GM18505 (cell line): Measurements from ENCODE around the gene U2AF2.

Source experiments
- ATAC-seq: cut with Tn5 transposase; IDR thresholded peaks from one replicate; pipeline ENCODE4 v1.9.1; 2021; ENCODE audit not compliant: unreplicated experiment
- POLR2A ChIP-seq: IDR thresholded peaks from 4 replicates; pipeline ENCODE4 v1.6.1; 2011; ENCODE audit warnings: borderline replicate concordance; ENCODE audit not compliant: insufficient read depth, insufficient read length; ENCODE audit errors: extremely low read depth

Gene U2AF2

GRCh38 chr19:55691561-55692481 lies 37.0 kb downstream of the U2AF2 start:
- no peak for ATAC-seq
- TF ChIP-seq POLR2A: no peak

GRCh38 chr19:55692681-55693081 lies 37.8 kb downstream of the U2AF2 start:
- no peak for TF ChIP-seq POLR2A
- ATAC-seq: no peak

- ATAC-seq: no peak
- no peak for TF ChIP-seq POLR2A
Observed at GRCh38 chr19:55693336-55693974, 38.6 kb downstream of the U2AF2 start.

GRCh38 chr19:55694241-55694655 lies 39.4 kb downstream of the U2AF2 start:
- TF ChIP-seq POLR2A: no peak
- no peak for ATAC-seq

GRCh38 chr19:55694656-55695491 lies 40.0 kb downstream of the U2AF2 start:
- no peak for ATAC-seq
- TF ChIP-seq POLR2A: no peak

DNA sequence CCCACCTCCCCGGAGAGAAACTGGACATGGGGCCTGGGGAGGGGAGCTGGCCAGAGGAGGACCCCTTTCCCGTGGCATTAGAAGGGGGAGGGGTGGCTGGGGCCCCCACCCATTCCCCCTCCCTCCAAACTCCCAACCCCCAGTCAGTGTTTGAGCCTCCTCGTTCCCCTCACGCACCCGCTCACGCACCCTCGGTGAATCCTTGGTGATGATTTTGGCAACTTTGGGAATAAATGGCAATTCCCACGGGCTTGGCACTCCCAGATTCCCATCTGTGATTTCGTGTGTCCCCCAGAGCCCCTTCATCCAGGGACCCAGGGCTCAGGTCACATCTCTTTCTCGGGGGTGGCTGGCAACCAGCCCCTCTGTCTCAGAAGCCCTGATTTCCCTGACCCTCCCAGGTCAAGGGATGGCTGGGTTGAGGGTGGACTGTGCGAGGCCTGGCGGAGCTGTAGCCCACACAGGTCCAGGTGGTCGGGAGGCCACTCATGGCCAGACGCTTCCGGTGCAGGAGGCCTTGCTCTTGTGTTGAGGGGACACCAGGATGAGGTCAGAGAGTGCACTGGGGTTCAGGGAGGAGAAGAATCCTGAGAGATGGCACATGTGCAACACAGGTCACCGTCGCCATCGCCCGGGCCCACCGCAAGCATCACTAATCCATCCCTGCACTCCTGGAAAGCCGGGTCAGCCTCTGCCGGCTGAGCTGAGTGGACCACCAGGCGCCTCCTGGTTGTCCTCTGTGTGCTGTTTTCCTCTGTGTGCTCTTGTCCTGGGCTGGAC lies 40.9 kb downstream of the U2AF2 start:
- TF ChIP-seq POLR2A: no peak
- ATAC-seq: no peak

- no peak for TF ChIP-seq POLR2A
- no peak for ATAC-seq
Observed at GRCh38 chr19:55696301-55697068, 41.6 kb downstream of the U2AF2 start.

DNA sequence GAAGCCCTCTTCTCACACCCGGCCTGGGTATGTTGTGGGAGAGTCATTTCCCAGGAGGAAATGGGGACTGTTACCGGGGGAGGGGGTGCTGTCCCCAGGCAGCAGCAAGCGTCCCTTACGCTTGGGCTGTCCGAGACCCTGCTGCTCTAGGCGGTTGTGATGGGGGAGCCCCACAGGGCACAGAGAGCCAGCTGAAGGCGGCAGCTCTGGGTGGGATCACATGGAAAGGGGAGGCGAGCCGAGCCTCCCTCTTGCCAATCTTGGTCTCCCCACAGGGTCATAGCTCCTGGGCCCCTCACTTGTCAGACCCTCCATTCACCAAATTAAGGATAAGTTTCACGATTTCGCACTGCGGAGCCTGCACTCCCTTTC lies 42.2 kb downstream of the U2AF2 start:
- no peak for ATAC-seq
- no peak for TF ChIP-seq POLR2A

DNA sequence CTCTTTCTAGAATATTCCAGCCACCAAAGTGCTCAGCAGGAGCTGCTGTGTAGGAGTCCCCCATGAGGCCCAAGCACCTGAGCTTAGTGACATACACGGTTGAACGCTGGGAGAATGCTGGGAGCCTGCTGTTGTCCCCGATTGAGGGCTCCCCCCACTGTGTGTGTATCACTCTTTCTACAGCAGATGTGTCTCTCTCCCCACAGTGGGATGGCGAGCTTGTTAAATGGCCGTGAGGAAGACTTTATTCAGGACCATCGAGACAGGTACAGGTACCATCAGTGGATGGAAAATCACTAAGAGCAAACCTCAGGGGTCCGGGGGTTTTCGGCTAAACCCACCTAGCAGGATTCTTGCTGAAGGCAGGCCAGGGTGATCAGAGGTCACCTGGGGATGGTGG lies 42.9 kb downstream of the U2AF2 start:
- no peak for TF ChIP-seq POLR2A
- ATAC-seq: no peak

DNA sequence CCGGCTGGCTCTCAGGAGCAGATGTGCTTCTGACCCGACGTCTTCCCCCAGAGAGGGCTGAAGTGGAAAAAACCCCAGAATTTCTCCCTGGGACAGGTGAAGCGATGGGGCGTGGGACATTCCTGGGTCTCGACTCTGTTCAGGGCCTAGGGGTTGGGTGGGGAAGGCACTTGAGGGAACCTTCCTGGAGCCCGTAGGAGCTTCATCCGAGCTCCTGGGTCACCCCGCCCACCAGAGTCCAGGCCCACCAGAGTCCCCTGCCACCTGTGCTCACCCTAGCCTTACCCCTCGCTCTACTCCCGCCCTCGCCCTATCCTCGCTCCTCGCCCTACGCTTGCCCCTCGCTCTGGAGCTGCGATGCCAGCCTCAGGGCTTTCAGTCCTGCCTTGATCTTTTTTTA lies 43.4 kb downstream of the U2AF2 start:
- no peak for TF ChIP-seq POLR2A
- no peak for ATAC-seq

GRCh38 chr19:55699221-55699620 lies 44.4 kb downstream of the U2AF2 start:
- ATAC-seq: no peak
- TF ChIP-seq POLR2A: no peak

GRCh38 chr19:55700813-55701212 lies 46.0 kb downstream of the U2AF2 start:
- no peak for ATAC-seq

More at GRCh38 chr19:55700813-55701212, 46.0 kb downstream of the U2AF2 start:
- TF ChIP-seq POLR2A: no peak
